ENCODE results near the gene ZSCAN29. TPM values are rescaled to one million over a fixed set of nuclear protein-coding genes. Genes with fewer than 3 reads are reported as not detected.
A peak's percentile ranks its signal among the peaks of the same experiment; 100 is the strongest.

Gene ZSCAN29
- total and polyA plus RNA-seq, 2 experiments from 2014 or later, result 15.3 to 40.5 TPM

DNA sequence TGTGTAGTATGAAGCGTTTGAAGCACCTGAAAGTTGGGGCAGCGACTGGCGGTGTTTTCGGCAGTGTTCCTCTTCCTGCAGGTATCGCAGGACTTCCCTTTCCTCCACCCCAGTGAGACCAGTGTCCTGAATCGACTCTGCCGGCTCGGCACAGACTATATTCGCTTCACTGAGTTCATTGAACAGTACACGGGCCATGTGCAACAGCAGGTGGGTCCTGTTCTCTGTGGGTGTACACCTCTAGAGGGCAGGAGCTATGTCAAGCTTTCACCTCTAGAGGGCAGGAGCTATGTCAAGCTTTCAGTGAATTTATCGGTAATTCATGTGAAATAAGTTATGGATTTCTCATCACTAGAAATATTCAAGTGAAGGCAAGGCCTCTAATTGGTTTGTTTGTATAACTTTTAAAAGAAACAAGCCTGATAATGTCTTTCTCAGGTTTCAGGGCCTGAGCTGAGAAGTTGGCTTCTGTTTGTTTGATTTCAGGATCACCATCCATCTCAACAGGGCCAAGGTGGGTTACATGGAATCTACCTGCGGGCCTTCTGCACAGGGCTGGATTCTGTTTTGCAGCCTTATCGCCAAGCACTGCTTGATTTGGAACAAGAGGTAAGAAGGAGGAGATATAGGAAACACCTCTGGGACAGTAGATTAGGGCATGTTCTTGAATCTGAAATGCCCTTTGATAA is 5.3 kb upstream of the ZSCAN29 start:
- peaks cover 3% of the 10 kb centered on the region for H3K27me3 Mint-ChIP-seq (ENCODE audit: insufficient read depth, low read depth, poor library complexity)
- Histone ChIP-seq H4K20me1 (replicated peaks; ENCODE audit: insufficient read depth) (no peaks in the 10 kb centered on the region; the same call in 1 of the 2 replicates), H3K4me2 (no peak overlapping the region), H2AFZ (no peak overlapping the region), H3K79me2 (replicated peaks; ENCODE audit: insufficient read depth) (peaks cover 25% of the 10 kb centered on the region), H3K4me3 (no peak overlapping the region), H3F3A (replicated peaks; ENCODE audit: low read depth) (no peaks in the 10 kb centered on the region), H3K4me1 (ENCODE audit: insufficient read depth) (peaks cover 8% of the 10 kb centered on the region; the same call in 1 of the 2 replicates), H3K27ac (ENCODE audit: low read depth) (no peak overlapping the region), H3K36me3 (ENCODE audit: insufficient read depth) (peaks cover 28% of the 10 kb centered on the region), H3K9me2 (ENCODE audit: insufficient read depth) (no peaks in the 10 kb centered on the region), H3K27me3 (ENCODE audit: insufficient read depth) (no peaks in the 10 kb centered on the region)
- H3K36me3 Mint-ChIP-seq (ENCODE audit: low read depth), result peaks cover 39% of the 10 kb centered on the region
- H3K4me1 Mint-ChIP-seq, result peaks cover 7% of the 10 kb centered on the region; the same call in 1 of the 3 replicates
- peak; percentile 38 for ATAC-seq
- no peak for TF ChIP-seq EZH2phosphoT487 (IDR thresholded peaks at IDR 0.05; ENCODE audit: unreplicated experiment)
- TF ChIP-seq, protein P1, sequence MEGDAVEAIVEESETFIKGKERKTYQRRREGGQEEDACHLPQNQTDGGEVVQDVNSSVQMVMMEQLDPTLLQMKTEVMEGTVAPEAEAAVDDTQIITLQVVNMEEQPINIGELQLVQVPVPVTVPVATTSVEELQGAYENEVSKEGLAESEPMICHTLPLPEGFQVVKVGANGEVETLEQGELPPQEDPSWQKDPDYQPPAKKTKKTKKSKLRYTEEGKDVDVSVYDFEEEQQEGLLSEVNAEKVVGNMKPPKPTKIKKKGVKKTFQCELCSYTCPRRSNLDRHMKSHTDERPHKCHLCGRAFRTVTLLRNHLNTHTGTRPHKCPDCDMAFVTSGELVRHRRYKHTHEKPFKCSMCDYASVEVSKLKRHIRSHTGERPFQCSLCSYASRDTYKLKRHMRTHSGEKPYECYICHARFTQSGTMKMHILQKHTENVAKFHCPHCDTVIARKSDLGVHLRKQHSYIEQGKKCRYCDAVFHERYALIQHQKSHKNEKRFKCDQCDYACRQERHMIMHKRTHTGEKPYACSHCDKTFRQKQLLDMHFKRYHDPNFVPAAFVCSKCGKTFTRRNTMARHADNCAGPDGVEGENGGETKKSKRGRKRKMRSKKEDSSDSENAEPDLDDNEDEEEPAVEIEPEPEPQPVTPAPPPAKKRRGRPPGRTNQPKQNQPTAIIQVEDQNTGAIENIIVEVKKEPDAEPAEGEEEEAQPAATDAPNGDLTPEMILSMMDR (conservative IDR thresholded peaks at IDR 0.05; ENCODE audit: low read depth in 2 of 2), result peak; percentile 68 to 90
- DNase-seq (ENCODE audit: low spot score), result peak; percentile 64
- no peak overlapping the region for H3K27ac Mint-ChIP-seq
- H3K9me3 Mint-ChIP-seq, result no peaks in the 10 kb centered on the region
- no peak overlapping the region for H3K4me3 Mint-ChIP-seq

- no peaks in the 10 kb centered on the region for H3K27me3 ChIP-seq (ENCODE audit: insufficient read depth)
- peaks cover 15% of the 10 kb centered on the region for H3K4me1 ChIP-seq (ENCODE audit: insufficient read depth)
- Mint-ChIP-seq H3K27ac (peak overlapping the region; percentile 79), H3K4me3 (peak overlapping the region; percentile 99), H3K36me3 (ENCODE audit: low read depth) (peaks cover 46% of the 10 kb centered on the region), H3K9me3 (no peaks in the 10 kb centered on the region), H3K4me1 (peaks cover 25% of the 10 kb centered on the region; the same call in 2 of the 3 replicates), H3K27me3 (ENCODE audit: insufficient read depth, low read depth, poor library complexity) (peaks cover 13% of the 10 kb centered on the region)
- H3K9me2 ChIP-seq (ENCODE audit: insufficient read depth), result no peaks in the 10 kb centered on the region
- peak; percentile 66 for DNase-seq (ENCODE audit: low spot score)
- H3K27ac ChIP-seq (ENCODE audit: low read depth), result no peak overlapping the region
- peaks cover 21% of the 10 kb centered on the region; the same call in 1 of the 2 replicates for H3K36me3 ChIP-seq (ENCODE audit: insufficient read depth)
- H4K20me1 ChIP-seq (replicated peaks; ENCODE audit: insufficient read depth), result peaks cover 18% of the 10 kb centered on the region
- H3F3A ChIP-seq (replicated peaks; ENCODE audit: low read depth), result 0 out of 2 replicates have a peak, but pooled peaks cover 5% of the 10 kb centered on the region
- peaks cover 55% of the 10 kb centered on the region for H3K79me2 ChIP-seq (replicated peaks; ENCODE audit: insufficient read depth)
- peak overlapping the region; percentile 98 for H2AFZ ChIP-seq
- peak; percentile 62 for ATAC-seq
- H3K4me3 ChIP-seq, result peak overlapping the region; percentile 99
- H3K4me2 ChIP-seq, result peak overlapping the region; percentile 100
- no peak for TF ChIP-seq NANOG (IDR thresholded peaks at IDR 0.05; ENCODE audit: borderline replicate concordance)
- TF ChIP-seq, protein P2, sequence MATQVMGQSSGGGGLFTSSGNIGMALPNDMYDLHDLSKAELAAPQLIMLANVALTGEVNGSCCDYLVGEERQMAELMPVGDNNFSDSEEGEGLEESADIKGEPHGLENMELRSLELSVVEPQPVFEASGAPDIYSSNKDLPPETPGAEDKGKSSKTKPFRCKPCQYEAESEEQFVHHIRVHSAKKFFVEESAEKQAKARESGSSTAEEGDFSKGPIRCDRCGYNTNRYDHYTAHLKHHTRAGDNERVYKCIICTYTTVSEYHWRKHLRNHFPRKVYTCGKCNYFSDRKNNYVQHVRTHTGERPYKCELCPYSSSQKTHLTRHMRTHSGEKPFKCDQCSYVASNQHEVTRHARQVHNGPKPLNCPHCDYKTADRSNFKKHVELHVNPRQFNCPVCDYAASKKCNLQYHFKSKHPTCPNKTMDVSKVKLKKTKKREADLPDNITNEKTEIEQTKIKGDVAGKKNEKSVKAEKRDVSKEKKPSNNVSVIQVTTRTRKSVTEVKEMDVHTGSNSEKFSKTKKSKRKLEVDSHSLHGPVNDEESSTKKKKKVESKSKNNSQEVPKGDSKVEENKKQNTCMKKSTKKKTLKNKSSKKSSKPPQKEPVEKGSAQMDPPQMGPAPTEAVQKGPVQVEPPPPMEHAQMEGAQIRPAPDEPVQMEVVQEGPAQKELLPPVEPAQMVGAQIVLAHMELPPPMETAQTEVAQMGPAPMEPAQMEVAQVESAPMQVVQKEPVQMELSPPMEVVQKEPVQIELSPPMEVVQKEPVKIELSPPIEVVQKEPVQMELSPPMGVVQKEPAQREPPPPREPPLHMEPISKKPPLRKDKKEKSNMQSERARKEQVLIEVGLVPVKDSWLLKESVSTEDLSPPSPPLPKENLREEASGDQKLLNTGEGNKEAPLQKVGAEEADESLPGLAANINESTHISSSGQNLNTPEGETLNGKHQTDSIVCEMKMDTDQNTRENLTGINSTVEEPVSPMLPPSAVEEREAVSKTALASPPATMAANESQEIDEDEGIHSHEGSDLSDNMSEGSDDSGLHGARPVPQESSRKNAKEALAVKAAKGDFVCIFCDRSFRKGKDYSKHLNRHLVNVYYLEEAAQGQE (IDR thresholded peaks at IDR 0.05; ENCODE audit: unreplicated experiment), result peak; percentile 57
Observed at GRCh38 chr15:43370310-43370974, 401 bp downstream of the ZSCAN29 start.

Measured in GM23338 (cell line).